ENCODE measurements around the gene COPS7A.

The COPS7A gene

DNA sequence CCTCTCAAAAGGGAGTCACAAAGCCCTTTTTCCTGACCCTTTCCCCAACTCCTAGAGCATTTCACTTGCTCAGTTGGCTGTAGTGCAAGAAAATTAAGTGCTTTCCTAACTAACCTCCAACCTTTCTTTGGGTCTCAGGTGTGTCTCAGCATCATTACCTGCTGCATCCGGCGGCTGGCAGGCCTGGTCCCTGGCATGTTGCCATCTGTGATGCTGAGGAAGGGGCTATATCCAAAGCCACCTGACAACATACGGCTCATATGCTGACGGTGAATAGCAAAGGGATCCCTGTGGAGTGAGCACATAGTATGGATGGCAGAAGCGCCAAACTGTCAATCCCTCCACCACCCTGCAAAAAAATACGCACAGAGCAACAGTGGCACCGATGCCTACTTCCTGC, 27.9 kb downstream of the COPS7A start:
- DNase-seq, result no peak

DNA sequence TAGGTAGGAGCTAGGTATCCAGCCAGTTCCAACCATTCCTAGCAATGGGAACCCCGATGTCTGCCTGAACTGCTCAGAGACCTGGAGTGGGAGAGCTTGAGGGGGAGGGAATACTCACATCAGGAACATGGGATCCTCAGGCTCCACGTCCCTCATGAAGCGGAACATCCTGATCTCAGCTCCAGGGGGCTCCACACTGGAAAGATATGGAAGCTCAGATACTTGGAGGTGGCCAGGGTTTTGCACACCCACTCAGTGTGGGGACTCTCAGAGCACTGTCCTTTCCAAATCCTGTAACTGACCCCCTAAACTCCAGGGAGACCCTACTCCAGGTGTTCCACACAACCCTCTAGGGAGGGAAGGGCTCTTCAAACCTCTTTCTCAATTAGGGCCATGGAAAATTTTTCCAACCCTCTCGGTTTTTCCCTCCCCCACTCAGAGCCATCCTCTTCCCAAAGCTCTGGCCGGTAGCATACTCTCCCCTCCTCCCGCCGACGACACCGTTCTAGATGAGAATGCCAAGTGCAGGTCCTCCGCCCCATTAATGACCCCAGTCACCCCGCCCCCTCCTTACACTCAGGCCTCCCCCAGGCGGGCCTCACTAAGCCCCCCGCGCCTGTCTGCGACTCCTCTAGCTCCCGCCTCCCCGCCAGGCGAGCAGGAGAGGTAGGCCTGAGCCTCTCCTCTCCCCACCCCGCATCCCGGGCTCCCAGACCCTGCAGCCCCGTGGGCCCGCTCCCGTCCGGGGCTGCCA, 28.5 kb downstream of the COPS7A start:
- no peak for DNase-seq

DNA sequence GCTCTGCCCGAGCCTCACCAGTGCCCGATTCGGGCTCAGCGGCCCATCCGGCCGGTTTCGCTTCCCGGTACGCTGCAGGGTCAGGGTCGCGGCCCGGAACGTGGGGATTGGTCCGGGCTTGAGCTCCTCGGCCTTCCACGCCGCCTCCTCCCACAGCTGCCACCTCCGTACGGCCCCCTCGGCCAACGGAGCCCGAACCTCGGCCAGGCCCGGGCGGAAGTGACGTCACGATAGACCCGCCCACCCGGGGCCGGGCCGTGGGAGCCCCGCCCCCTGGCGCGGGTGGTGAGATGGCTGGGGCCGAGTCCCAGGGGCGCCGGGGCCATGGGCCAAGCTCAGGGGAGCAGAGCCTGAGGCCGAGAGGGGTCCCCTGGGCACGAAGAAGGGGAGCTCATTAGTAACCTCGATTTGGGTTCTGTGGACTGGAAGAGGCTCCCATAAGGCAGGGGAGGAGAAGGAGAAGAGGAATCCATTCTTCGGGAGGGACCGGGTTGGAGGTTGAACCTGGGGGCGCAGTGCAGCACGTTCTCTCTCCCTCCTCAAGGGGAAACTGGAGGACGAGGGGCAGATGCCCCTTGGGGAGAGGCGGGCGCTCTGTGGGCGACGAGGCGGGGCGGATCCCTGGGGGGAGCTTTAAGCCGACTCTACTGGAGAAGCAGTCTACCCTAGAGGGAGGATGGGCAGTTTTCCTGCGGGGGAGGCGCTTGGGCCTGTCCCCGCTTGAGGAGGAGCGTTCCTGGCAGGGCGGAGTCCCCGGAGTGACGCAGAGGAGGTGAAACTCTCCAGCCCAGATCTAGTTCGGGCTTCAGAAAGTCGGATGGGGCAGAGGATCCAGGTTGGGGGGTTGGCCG, 29.3 kb downstream of the COPS7A start, which contains the start of gene MLF2:
Gene MLF2 (minus strand): TSS at position 221 of the 851 bp plus-strand sequence. CDS start 807 bp downstream, outside the sequence.
- DNase-seq, result peak; percentile 94 to 98

DNA sequence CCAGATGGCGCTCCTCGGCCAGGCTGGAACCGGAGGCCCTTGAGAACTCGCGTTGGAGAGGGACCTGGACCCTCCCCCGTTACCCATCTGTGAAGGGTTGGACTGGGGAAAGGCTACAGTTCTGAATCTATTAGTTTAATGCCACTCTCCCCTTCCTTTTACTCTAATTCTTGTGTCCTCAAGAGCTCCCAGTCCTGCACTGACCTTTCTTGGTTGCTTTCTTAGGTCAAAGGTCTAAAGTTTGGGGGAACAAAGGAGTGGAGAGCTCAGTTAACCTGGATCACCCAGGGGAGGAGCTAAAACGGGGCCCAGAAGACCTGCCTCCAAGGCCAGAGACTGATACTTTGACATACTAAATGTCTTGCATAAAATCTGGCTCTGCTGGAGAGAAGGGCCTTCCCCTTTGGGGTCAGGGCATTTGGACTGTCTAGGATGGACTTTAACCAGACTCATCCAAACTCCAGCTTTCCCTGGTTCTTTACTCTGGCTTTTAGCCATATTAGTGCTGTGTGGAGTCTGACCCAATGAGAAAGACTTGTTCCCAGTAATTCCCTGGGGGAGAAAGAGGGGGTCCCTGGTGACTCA, 30.0 kb downstream of the COPS7A start:
- no peak for DNase-seq

DNA sequence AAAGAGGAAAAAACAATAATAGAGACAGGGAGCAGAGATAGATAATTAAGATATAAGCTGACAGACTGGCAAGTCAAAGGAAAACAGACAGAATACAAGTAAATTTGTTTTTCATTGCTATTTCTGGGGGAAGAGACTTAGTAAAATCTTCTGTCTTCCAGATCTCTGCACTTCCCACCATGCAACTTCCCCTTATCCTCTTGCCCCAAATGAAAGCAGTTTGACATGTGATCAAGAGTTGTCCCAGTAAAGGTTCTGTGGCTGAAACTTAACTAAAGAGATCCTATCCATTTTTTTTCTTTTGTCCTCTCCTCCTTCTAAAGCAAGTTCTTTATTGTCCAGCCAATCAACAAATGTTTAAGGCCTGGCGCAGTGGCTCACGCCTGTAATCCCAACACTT, 30.6 kb downstream of the COPS7A start:
- DNase-seq, result no peak

DNA sequence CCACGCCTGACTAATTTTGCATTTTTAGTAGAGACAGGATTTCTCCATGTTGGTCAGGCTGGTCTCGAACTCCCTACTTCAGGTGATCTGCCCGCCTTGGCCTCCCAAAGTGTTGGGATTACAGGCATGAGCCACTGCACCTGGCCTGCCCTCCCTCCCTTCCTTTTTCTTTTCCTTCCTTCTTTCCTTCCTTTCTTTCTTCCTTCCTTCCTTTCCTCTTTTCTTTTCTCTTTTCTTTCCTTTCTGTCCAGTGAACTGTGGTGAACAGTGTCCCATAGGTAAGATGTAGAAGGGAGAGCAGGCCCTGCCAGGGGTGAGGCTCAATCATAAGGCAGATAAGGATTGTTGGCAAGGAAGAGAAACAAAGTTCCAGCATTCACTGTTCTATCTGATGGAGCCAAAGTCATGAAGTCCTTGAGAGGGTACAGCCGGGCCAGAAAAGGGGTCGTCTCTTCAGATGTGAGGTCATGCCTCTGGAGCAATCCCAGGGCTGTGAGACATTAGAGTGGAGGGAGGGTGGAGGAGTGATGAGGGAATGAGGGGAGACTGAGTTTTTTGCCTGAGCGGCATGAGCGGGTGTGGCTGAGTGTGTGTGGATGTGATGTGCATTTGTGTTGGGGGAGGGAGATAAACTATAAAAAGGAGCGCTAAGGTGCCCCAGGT, 33.3 kb downstream of the COPS7A start:
- DNase-seq, result no peak

DNA sequence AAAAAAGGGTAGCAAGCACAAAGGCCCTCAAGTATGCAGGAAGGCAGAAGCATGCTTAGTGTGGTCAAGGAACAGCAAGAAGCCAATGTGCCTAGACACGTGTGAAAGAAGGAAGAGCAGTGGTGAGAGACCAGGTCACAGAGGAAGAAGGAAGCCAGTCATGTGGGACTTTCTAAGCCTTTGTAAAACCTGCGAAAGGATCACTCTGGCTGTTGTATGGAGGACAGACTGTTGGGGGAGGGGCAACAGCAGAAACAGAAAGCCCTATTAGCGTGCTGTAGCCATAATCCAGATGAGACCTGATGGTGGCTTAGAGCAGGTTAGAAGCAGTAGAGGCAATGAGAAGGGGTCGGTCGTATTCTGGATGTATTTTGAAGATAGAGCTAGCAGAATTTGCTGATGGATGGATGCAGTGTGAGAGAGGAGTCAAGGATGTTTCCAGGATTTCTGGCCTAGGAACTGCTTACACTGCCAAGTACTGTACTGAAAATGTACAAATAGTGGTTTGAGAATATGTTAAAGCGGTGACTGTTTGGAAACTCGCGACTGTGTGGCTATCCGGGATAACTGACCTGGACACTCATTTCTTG, 34.8 kb downstream of the COPS7A start:
- no peak for DNase-seq

DNA sequence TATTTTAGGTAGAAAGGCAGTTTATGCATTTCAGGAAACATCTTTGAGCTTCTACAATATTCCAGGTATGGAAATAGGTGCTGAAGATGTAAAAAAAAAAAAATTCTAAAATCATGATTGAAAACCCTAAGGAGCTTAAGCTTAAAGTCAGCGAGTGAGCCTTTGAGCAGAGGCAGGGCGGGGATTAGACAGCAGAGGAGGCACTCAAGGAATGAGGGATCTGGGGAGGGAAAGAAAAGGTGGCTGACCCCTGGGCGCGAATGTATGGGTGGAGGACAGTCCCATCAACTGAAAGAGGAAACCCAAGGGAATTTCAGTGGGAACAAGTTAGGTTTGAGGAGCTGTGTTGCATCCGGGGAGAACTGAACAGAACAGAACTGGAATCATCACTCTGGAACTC, 35.9 kb downstream of the COPS7A start:
- DNase-seq, result no peak

DNA sequence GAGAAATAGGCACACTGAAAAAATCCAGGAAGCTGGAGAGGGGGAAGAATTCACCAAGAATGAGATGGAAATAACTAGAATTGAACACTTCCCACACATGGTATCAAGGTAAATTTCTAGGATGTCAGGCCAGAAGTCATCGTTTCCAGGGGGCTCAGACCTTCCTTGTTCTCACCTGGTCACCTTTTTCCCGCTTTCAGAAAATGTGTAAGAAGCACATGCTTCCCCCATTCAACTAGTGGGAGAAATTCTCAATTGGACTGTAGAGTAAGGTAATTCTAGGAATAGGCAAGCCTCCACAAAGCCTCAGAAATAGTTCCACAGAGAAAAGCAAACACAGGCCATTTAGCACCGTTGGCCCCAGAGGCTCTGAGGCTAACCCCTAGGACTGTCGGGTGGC, 39.5 kb downstream of the COPS7A start:
- no peak for DNase-seq

DNA sequence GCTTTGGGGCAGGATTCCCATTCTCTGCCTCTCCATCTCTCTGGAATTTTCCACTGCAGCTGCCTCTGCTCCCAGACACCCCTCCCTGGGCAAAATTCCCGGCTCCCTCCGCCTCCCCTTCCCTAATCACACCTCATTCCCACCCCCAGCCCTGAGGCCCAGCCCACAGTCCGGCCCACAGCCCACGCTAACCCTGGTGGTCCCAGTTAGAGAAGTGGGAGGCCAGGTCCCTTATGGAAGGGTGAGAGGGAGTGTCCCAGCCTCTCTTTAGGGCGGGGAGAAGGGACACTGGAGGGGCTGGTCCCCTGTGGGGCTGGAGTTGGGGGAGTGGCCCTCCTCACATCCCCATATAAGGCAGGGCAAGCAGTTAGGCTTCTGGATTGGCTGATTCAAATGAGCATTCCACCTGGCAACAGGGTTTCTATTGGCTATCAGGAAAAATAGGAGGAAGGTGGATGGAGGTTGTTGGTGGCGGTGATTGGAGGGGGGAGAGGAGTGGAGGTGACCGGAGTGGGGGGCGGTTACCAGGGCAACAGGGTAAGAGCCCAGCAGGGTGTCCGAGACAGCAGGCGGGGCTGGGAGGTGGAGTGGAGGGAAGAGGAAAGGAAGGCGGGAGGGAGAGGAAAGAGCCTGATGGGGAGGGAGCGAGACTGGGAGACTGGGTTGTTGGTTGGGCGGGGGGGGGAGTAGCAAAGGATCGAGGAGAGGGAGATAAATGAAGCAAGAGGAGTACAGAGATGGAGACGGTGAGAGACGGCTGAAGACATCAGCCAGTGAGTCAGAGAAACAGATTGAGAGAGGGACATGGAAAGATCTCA, 40.4 kb downstream of the COPS7A start:
- DNase-seq, result peak; percentile 99 to 100

DNA sequence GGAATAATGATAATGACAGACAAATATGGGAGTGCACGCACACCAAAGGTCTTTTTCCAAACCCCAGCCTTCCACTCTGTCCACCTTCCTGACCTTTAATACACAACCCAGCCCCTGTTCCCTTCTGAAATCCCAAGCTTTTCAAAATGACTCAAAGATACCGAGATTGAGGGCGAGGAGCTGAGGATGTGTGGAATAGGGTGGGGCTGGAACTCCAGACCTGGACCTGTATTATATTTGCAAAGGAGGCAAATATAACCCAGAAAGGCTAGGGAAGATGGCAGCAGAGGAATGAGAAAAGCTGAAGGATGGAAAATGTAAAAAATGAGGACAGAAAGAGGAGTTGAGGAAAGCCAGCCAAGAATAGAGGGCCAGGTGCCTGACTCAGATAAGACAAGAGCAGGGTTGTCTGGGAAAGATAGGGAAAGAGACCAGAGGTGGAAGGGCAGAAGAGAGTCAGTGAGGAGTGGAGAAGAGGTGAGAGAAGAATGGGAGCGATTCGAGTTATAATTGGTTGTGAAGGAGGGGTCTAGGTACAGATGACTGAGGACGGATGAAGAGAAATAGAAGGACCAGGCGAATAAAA, 41.3 kb downstream of the COPS7A start:
- DNase-seq, result peak in 1 of 2 experiments; percentile 15

DNA sequence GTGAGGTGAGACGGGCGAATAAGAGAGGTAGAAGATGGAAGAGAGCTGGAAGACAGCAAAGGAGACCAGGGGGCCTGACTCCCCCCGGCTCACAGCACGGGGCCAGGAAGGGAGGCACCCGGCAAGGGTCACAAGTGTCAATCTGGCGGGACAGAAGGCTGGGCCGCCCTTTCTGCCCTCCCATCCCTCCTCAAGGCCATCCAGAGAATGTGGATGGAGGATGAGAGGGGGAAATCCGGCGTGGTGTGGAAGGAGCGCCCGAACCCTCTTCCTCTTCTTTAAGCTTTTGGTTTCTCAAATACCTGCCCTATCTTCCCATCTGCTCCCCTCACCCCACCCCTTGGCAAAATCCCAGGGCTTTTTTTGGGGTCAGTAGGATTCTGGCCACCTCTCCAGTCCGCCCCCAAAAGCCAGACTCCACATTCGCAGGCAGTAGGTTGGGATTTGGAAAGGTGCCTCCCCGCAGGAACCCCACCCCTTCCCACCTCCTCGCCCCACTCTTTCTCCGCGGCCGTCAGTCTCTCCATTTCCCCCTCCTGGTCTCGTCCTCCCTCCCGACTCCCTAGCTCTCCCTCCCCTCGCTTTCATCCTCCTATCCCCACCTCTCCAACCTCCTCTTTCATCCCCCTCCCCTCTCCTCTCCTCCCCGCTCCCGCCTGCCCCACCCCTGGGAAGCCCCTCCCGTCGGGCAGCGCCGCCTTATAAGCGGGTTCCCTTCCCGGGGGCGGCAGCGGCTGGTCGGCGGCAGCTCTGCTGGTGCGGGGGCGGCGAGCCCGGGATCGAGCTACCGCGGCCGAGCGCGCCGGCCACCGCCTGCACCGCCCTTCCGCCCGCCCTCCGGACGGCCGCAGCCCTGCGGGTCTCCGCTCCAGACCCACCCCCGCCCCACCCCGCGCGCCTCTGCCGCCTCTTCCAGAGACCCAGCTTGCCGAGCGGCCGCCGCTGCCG, 42.1 kb downstream of the COPS7A start, which contains the start of gene PTMS:
Gene PTMS (plus strand): TSS at position 730 of the 948 bp plus-strand sequence. CDS start 343 bp downstream, outside the sequence.
- peak; percentile 75 to 83 for DNase-seq

DNA sequence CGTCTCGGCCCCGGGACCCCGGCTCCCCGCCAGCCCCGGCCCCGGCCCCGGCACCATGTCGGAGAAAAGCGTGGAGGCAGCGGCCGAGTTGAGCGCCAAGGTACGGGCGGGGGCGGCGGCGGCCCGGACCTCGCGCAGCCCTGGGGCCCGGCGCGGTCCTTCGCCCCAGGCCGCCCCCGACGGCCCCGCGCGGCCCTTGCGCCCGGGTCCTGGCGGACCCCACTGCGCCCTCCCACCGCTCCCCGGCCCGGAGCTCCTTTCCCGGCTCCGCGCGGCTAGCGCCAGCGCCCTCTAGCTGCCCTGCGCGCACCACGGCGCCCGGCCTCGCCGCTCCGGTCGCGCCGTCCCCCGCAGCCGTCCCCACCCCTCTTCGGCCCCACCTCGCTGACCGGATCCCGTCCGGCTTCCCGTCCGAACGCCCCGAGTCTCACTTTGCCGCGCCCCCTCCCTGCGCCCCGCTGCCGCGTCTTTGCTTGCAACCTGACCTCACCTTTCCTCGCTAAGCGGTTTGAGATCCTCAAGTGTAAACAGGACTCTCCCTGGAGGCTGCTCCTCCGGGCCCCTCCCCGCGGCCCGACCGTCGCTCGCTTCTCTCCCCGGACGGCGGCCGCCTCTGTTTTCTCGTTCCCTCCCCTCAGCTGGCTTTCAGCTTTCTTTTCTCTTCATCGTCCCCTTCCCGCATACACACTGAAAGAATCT, 43.0 kb downstream of the COPS7A start:
- DNase-seq, result peak in 1 of 2 experiments; percentile 4

DNA sequence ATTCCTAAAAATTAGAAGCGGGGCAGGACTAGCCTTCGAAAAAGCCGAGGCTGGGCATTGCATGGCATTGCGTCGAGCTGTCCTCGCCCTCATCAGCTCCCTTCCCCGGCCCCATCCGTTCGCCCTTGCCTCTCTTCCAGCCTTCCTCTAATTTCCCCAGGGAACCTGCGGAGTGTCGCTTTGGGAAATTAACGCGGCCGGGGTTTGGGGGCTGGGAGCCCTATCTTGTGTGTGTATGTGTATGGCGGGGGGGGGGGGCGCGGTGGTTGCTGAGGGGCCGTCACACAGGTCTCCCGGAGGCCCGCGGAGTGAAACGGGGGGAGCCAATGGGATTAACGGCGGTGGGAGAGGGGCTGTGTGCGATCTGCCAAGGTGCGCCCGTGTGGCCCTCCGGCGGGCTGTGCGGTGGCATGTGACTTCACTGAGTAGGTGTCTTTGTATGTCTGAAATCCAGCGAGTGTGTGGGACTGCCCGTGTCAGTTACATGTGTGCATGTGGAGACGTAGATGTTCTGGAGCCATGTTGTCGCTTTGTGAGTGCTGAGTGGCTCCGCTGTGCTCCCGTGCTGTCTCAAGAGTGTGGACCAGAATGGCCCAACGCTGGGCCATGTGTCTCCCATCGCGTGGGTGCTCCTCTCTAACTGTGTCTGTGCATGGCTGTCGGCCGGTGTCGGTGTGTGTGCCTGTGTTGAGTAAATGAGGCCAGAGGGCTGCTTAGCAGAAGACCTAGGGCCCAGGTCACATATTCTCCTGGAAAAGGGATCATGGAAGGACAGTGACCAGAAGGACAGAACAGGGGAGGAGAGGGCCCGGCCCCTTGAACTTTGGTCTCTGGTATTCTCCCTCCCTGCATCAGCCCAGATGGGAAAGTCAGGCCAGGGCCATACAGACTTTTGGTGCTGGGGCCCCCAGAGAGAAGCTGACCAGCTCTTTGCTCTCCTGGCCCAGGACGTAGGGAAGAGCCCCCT, 43.8 kb downstream of the COPS7A start:
- DNase-seq, result peak in 1 of 2 experiments; percentile 7

DNA sequence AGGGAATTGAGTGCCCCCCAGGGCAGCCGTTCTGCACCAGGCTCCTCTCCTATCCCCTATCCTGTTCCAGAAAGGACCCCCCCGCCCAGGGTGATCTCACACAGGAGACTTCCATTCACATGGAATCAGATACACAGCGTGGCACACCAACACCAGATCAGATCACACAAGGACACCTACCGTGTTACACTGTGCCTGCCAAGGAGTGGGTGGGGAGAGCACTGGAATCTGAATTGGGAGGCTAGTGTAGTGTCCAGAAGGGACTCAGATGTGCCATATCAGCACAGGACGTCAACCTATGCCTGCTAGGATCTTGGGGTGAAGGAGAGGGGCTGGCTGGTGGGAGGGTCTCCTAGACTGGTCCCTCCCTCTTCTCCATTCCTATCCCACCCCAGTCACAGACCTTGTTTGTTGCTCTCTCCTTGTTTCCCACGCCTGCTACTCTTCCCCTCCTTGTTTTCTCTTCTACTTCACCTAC, 44.6 kb downstream of the COPS7A start:
- DNase-seq, result no peak

DNA sequence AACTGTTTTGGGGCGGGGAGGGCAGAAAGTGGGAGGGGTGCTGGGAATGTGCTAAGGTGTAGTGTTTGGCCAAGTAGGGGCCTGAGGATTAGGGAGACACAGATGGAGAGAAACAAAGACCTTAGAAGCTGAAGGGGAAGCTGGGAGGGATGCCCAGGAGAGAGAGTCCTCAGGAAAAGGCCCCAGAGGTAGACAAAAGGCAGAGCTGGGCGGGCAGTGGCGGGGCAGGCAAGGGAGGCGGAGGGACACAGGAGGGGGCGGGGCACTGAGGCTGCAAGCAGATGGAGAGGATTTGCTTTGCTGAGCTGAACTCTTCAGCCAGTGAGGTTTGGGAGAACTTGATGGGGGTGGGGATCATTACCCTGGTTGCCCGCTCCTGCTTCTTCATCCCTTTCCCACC, 45.1 kb downstream of the COPS7A start:
- DNase-seq, result peak; percentile 17 to 30

DNA sequence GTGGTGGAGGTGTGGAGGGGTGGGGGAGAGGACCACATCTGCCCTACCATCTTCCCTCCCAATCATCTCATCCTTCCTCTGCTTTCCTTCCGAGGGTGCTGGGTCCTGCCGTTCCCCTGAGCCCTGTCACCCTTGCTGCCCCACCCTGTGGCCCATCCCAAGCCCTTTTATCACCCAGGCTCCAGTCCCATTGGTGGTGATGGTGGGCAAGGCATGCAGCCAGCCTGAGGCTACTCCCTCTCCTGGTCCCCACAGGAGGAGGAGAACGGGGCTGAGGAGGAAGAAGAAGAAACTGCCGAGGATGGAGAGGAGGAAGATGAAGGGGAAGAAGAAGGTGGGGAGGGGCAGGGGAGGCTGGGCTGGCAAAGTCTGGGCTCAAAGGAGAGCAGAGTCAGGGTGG, 45.8 kb downstream of the COPS7A start:
- DNase-seq, result no peak

DNA sequence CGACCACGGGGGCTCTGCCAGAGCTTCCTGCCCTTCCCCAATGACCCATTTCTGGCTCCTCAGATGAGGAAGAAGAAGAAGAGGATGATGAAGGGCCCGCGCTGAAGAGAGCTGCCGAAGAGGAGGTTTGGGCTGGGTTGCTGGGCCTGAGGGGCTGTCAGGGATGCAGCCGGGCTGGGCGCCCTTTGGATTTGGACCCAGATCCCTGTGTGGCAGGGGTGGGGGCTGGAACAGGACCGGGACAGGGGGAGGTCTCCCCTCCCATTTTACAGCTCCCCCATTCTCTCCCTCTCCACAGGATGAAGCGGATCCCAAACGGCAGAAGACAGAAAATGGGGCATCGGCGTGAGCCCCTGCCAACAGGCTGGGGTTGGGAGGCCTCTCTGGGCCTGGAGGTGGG, 46.2 kb downstream of the COPS7A start:
- DNase-seq, result no peak
